ENCODE results near the gene KCNT2.
"Not testable (repeated sequence)": the region's sequence is repeated elsewhere in the genome, so short reads cannot be mapped to it uniquely, and the experiment has no call there.

The KCNT2 gene

GRCh38 chr1:196608390-196609369 is at the start of gene KCNT2:
Gene KCNT2 (minus strand): TSS chr1:196608440. CDS start chr1:196608309, 131 bp downstream.
- DNase-seq = peak; percentile 65

- no peak for DNase-seq
These were observed 47.3 kb upstream of the KCNT2 start for GRCh38 chr1:196655494-196655893.

- DNase-seq = no peak
These were observed 46.8 kb upstream of the KCNT2 start for GRCh38 chr1:196655071-196655470.

GRCh38 chr1:196654271-196654670 is 46.0 kb upstream of the KCNT2 start:
- no peak for DNase-seq

GRCh38 chr1:196651637-196652215 is 43.5 kb upstream of the KCNT2 start, which contains the start of gene CFH:
Gene CFH (plus strand): TSS chr1:196652043. CDS start chr1:196652118, 75 bp downstream.
- DNase-seq = peak; percentile 84

- DNase-seq = no peak
These were observed 42.8 kb upstream of the KCNT2 start for GRCh38 chr1:196651079-196651478.

- DNase-seq = no peak
These were observed 42.2 kb upstream of the KCNT2 start for GRCh38 chr1:196650403-196650802.

GRCh38 chr1:196649990-196650389 is 41.8 kb upstream of the KCNT2 start:
- DNase-seq = no peak

- DNase-seq = no peak
These were observed 32.7 kb upstream of the KCNT2 start for GRCh38 chr1:196640976-196641375.

GRCh38 chr1:196639291-196639690 is 31.1 kb upstream of the KCNT2 start:
- DNase-seq = not testable (repeated sequence)

GRCh38 chr1:196638466-196638865 is 30.2 kb upstream of the KCNT2 start:
- no peak for DNase-seq

- DNase-seq = no peak
These were observed 29.4 kb upstream of the KCNT2 start for GRCh38 chr1:196637606-196638005.

- DNase-seq = no peak
These were observed 20.6 kb upstream of the KCNT2 start for GRCh38 chr1:196628838-196629237.

- no peak for DNase-seq
These were observed 14.8 kb upstream of the KCNT2 start for GRCh38 chr1:196623079-196623478.

- no peak for DNase-seq
These were observed 11.5 kb upstream of the KCNT2 start for GRCh38 chr1:196619721-196620120.

- no peak for DNase-seq
These were observed 3.6 kb upstream of the KCNT2 start for GRCh38 chr1:196611873-196612272.

- DNase-seq = no peak
These were observed 1.1 kb upstream of the KCNT2 start for GRCh38 chr1:196609370-196609737.

- DNase-seq = peak; percentile 4
These were observed 259 bp downstream of the KCNT2 start for GRCh38 chr1:196607981-196608380.

- DNase-seq = no peak
These were observed 4.6 kb downstream of the KCNT2 start for GRCh38 chr1:196603651-196604050.

- no peak for DNase-seq
These were observed 9.1 kb downstream of the KCNT2 start for GRCh38 chr1:196598942-196599748.

- DNase-seq = no peak
These were observed 13.5 kb downstream of the KCNT2 start for GRCh38 chr1:196594700-196595099.

- no peak for DNase-seq
These were observed 14.3 kb downstream of the KCNT2 start for GRCh38 chr1:196593955-196594354.

GRCh38 chr1:196590959-196591358 is 17.3 kb downstream of the KCNT2 start:
- no peak for DNase-seq
